Measurements from ENCODE around the gene HMCN1.
A peak's percentile ranks its signal among the peaks of the same experiment; 100 is the strongest.
"Not testable (repeated sequence)": the region's sequence is repeated elsewhere in the genome, so short reads cannot be mapped to it uniquely, and the experiment has no call there.

The HMCN1 gene

GRCh38 chr1:185739967-185740366, 5.8 kb downstream of the HMCN1 start:
- DNase-seq (ENCODE audit: low spot score) (no peak), FAIRE-seq (no peak)

- FAIRE-seq: no peak
- no peak for DNase-seq (ENCODE audit: low spot score)
These were observed 7.4 kb downstream of the HMCN1 start for GRCh38 chr1:185741551-185741950.

GRCh38 chr1:185742403-185742802, 8.2 kb downstream of the HMCN1 start:
- DNase-seq (ENCODE audit: low spot score): no peak
- FAIRE-seq: no peak

- no peak for DNase-seq (ENCODE audit: low spot score)
- FAIRE-seq: no peak
These were observed 11.0 kb downstream of the HMCN1 start for GRCh38 chr1:185745165-185745564.

GRCh38 chr1:185759061-185759460, 24.9 kb downstream of the HMCN1 start:
- DNase-seq (ENCODE audit: low spot score) (no peak), FAIRE-seq (no peak)

GRCh38 chr1:185761841-185762240, 27.6 kb downstream of the HMCN1 start:
- FAIRE-seq (no peak), DNase-seq (ENCODE audit: low spot score) (no peak)

GRCh38 chr1:185767508-185768120, 33.4 kb downstream of the HMCN1 start:
- FAIRE-seq (no peak), DNase-seq (ENCODE audit: low spot score) (no peak)

GRCh38 chr1:185768371-185768770, 34.2 kb downstream of the HMCN1 start:
- DNase-seq (ENCODE audit: low spot score) (no peak), FAIRE-seq (no peak)

GRCh38 chr1:185769136-185769535, 34.9 kb downstream of the HMCN1 start:
- no peak for DNase-seq (ENCODE audit: low spot score)
- no peak for FAIRE-seq

- FAIRE-seq: no peak
- DNase-seq (ENCODE audit: low spot score): no peak
These were observed 40.2 kb downstream of the HMCN1 start for GRCh38 chr1:185774394-185774793.

- no peak for DNase-seq (ENCODE audit: low spot score)
- FAIRE-seq: no peak
These were observed 41.3 kb downstream of the HMCN1 start for GRCh38 chr1:185775501-185775900.

- DNase-seq (ENCODE audit: low spot score) (no peak), FAIRE-seq (no peak)
These were observed 42.3 kb downstream of the HMCN1 start for GRCh38 chr1:185776522-185776921.

GRCh38 chr1:185783860-185784259, 49.7 kb downstream of the HMCN1 start:
- DNase-seq (ENCODE audit: low spot score); FAIRE-seq: not testable (repeated sequence)

GRCh38 chr1:185785586-185785985, 51.4 kb downstream of the HMCN1 start:
- no peak for DNase-seq (ENCODE audit: low spot score)
- no peak for FAIRE-seq

- FAIRE-seq (peak; percentile 94), DNase-seq (ENCODE audit: low spot score) (peak; percentile 56)
These were observed 52.3 kb downstream of the HMCN1 start for GRCh38 chr1:185786524-185786923.

- DNase-seq (ENCODE audit: low spot score): no peak
- FAIRE-seq: no peak
These were observed 53.0 kb downstream of the HMCN1 start for GRCh38 chr1:185787238-185787637.

- DNase-seq (ENCODE audit: low spot score) (no peak), FAIRE-seq (no peak)
These were observed 54.2 kb downstream of the HMCN1 start for GRCh38 chr1:185788386-185788785.

GRCh38 chr1:185789501-185790193, 55.5 kb downstream of the HMCN1 start:
- no peak for DNase-seq (ENCODE audit: low spot score)
- no peak for FAIRE-seq

- no peak for DNase-seq (ENCODE audit: low spot score)
- FAIRE-seq: no peak
These were observed 56.1 kb downstream of the HMCN1 start for GRCh38 chr1:185790194-185790735.

GRCh38 chr1:185792040-185792439, 57.8 kb downstream of the HMCN1 start:
- FAIRE-seq (no peak), DNase-seq (ENCODE audit: low spot score) (no peak)

- DNase-seq (ENCODE audit: low spot score); FAIRE-seq: not testable (repeated sequence)
These were observed 60.3 kb downstream of the HMCN1 start for GRCh38 chr1:185794495-185794894.

GRCh38 chr1:185795181-185795580, 61.0 kb downstream of the HMCN1 start:
- FAIRE-seq: no peak
- DNase-seq (ENCODE audit: low spot score): no peak

GRCh38 chr1:185798505-185798904, 64.3 kb downstream of the HMCN1 start:
- no peak for FAIRE-seq

More at GRCh38 chr1:185798505-185798904, 64.3 kb downstream of the HMCN1 start:
- no peak for DNase-seq (ENCODE audit: low spot score)
